Measurements from ENCODE around the gene METTL16.

DNA sequence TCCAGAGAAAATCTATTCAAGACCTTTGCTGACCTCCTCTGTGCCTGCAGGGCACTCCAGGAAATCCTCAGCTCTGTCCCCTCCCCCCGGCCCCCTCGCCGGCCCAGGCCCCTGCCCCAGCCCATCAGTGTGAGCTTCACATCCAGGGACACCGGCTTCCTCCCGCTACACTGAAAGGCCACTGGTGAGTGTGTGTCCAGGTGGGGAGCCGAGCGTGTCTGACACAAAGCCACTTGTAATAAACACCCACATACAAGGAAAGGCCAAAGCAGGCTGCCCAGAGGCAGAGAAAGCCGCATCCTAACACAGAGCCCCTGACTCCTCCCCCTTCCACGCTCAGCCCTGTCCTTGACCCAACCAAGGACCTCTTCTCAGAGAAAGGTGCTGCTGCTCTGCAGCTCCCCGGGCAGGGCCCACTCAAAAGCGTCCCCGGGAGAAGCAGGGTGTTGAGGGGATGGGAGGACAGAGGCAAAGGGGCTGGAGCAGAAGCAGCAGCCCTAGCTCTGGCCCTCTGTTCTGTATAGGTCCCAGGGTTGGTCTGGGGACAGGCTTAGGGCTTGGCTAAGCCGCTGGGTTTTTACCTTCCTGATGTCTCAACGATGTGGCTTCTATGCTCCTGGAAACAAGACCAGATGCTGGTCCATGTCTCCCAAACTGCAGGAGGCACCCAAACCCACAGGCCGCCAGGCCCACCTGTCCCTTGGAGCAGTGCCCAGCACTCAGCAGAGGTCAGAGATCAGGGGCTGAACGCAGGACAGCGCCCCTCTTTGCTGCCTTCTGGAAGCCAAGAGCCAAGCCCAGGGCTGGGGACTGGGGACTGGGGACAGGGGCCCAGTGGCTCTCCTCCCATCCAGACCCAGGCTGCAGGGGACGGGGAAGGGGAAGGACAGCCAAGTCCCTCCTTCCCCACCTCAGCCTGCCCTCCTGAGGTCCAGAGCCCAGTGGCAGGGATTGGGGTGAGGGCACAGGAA lies 126.2 kb downstream of the METTL16 start:
- TF ChIP-seq, protein P1, sequence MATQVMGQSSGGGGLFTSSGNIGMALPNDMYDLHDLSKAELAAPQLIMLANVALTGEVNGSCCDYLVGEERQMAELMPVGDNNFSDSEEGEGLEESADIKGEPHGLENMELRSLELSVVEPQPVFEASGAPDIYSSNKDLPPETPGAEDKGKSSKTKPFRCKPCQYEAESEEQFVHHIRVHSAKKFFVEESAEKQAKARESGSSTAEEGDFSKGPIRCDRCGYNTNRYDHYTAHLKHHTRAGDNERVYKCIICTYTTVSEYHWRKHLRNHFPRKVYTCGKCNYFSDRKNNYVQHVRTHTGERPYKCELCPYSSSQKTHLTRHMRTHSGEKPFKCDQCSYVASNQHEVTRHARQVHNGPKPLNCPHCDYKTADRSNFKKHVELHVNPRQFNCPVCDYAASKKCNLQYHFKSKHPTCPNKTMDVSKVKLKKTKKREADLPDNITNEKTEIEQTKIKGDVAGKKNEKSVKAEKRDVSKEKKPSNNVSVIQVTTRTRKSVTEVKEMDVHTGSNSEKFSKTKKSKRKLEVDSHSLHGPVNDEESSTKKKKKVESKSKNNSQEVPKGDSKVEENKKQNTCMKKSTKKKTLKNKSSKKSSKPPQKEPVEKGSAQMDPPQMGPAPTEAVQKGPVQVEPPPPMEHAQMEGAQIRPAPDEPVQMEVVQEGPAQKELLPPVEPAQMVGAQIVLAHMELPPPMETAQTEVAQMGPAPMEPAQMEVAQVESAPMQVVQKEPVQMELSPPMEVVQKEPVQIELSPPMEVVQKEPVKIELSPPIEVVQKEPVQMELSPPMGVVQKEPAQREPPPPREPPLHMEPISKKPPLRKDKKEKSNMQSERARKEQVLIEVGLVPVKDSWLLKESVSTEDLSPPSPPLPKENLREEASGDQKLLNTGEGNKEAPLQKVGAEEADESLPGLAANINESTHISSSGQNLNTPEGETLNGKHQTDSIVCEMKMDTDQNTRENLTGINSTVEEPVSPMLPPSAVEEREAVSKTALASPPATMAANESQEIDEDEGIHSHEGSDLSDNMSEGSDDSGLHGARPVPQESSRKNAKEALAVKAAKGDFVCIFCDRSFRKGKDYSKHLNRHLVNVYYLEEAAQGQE (IDR thresholded peaks at IDR 0.05; ENCODE audit: low read depth), result no peak
- no peak for TF ChIP-seq EGR1 (IDR thresholded peaks at IDR 0.05; ENCODE audit: low read depth)
- TF ChIP-seq EZH2 (IDR thresholded peaks at IDR 0.05), result no peak
- TF ChIP-seq POLR2A (IDR thresholded peaks at IDR 0.05; ENCODE audit: borderline replicate concordance, extremely low read depth, insufficient read depth, insufficient read length), result no peak
- no peak for TF ChIP-seq CEBPB (IDR thresholded peaks at IDR 0.05; ENCODE audit: low read depth)
- TF ChIP-seq SP1 (IDR thresholded peaks at IDR 0.05; ENCODE audit: low read depth), result no peak
- TF ChIP-seq, protein P2, sequence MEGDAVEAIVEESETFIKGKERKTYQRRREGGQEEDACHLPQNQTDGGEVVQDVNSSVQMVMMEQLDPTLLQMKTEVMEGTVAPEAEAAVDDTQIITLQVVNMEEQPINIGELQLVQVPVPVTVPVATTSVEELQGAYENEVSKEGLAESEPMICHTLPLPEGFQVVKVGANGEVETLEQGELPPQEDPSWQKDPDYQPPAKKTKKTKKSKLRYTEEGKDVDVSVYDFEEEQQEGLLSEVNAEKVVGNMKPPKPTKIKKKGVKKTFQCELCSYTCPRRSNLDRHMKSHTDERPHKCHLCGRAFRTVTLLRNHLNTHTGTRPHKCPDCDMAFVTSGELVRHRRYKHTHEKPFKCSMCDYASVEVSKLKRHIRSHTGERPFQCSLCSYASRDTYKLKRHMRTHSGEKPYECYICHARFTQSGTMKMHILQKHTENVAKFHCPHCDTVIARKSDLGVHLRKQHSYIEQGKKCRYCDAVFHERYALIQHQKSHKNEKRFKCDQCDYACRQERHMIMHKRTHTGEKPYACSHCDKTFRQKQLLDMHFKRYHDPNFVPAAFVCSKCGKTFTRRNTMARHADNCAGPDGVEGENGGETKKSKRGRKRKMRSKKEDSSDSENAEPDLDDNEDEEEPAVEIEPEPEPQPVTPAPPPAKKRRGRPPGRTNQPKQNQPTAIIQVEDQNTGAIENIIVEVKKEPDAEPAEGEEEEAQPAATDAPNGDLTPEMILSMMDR (IDR thresholded peaks at IDR 0.05 in 2 of 3, conservative IDR thresholded peaks at IDR 0.05 in 1 of 3; ENCODE audit: borderline replicate concordance in 1 of 3, insufficient read depth in 1 of 3, low read depth in 2 of 3, low read length in 2 of 3), result no peak
- TF ChIP-seq, protein P3, sequence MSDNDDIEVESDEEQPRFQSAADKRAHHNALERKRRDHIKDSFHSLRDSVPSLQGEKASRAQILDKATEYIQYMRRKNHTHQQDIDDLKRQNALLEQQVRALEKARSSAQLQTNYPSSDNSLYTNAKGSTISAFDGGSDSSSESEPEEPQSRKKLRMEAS (IDR thresholded peaks at IDR 0.05), result no peak
- TF ChIP-seq TCF7L2 (IDR thresholded peaks at IDR 0.05; ENCODE audit: borderline replicate concordance, extremely low read depth, insufficient read depth, insufficient read length), result no peak

Measured in HCT116 (cell line).